ENCODE measurements around the gene NOL8. TPM values are rescaled to one million over a fixed set of nuclear protein-coding genes. Genes with fewer than 3 reads are reported as not detected.

Gene NOL8
- total RNA-seq = 10 to 100 TPM; 38.4 to 46.3 (median 44.7) TPM

GRCh38 chr9:92325269-92325990 is at the start of gene NOL8, which contains the start of gene CENPP:
TSS of gene NOL8 (minus strand) at chr9:92325350. CDS start at chr9:92324161, 1,189 bp downstream.
TSS of gene CENPP (plus strand) at chr9:92325953.
- TF ChIP-seq CTCF (IDR thresholded peaks at IDR 0.05; ENCODE audit: low read depth) = no peak

GRCh38 chr9:92373167-92373566 is 48.0 kb upstream of the NOL8 start:
- TF ChIP-seq CTCF (IDR thresholded peaks at IDR 0.05; ENCODE audit: low read depth) = no peak

GRCh38 chr9:92369075-92369474 is 43.9 kb upstream of the NOL8 start:
- TF ChIP-seq CTCF (IDR thresholded peaks at IDR 0.05; ENCODE audit: low read depth) = no peak

GRCh38 chr9:92360083-92360482 is 34.9 kb upstream of the NOL8 start:
- no peak for TF ChIP-seq CTCF (IDR thresholded peaks at IDR 0.05; ENCODE audit: low read depth)

GRCh38 chr9:92359394-92359995 is 34.3 kb upstream of the NOL8 start:
- no peak for TF ChIP-seq CTCF (IDR thresholded peaks at IDR 0.05; ENCODE audit: low read depth)

- TF ChIP-seq CTCF (IDR thresholded peaks at IDR 0.05; ENCODE audit: low read depth) = no peak
These were observed 27.9 kb upstream of the NOL8 start for GRCh38 chr9:92353051-92353450.

GRCh38 chr9:92350740-92351133 is 25.6 kb upstream of the NOL8 start:
- no peak for TF ChIP-seq CTCF (IDR thresholded peaks at IDR 0.05; ENCODE audit: low read depth)
